Astrocyte (in vitro differentiated cells and primary cell): ENCODE data around the gene EMB. TPM values are rescaled to one million over a fixed set of nuclear protein-coding genes. Genes with fewer than 3 reads are reported as not detected.
"Not testable (repeated sequence)": the region's sequence is repeated elsewhere in the genome, so short reads cannot be mapped to it uniquely, and the experiment has no call there.

Experiments used
- DNase-seq: peaks from one replicate; pipeline ENCODE4 v3.0.0-alpha.2; 2010; ENCODE audit warnings: low read depth
- FAIRE-seq: peaks from 2 replicates; lab custom pipeline; 2011; peaks lifted over from hg19 to GRCh38; lab: Jason Lieb, UNC
- H2AFZ ChIP-seq: 2 replicates; pipeline ENCODE4 v1.6.0; 2012; ENCODE audit warnings: low read depth, low read length, inconsistent platforms
- H3K27ac ChIP-seq: 2 replicates; pipeline ENCODE4 v1.5.1; 2011; ENCODE audit warnings: low read depth, low read length, inconsistent platforms
- H3K27me3 ChIP-seq: 2 replicates; pipeline ENCODE4 v1.6.0; 2011; ENCODE audit warnings: low read length, inconsistent platforms; ENCODE audit not compliant: insufficient read depth
- H3K36me3 ChIP-seq: 2 replicates; pipeline ENCODE4 v1.5.1; 2011; ENCODE audit warnings: low read length, inconsistent platforms; ENCODE audit not compliant: insufficient read depth
- H3K4me1 ChIP-seq: 2 replicates; pipeline ENCODE4 v1.5.1; 2011; ENCODE audit warnings: low read length, inconsistent platforms; ENCODE audit not compliant: insufficient read depth
- H3K4me2 ChIP-seq: 2 replicates; pipeline ENCODE4 v1.6.0; 2012; ENCODE audit warnings: low read length, inconsistent platforms
- H3K4me3 ChIP-seq: 2 replicates; pipeline ENCODE4 v1.5.1; 2011; ENCODE audit warnings: low read depth, mild to moderate bottlenecking, low read length, inconsistent platforms; ENCODE audit not compliant: insufficient read depth
- H3K79me2 ChIP-seq: 2 replicates; pipeline ENCODE4 v1.6.0; 2012; ENCODE audit warnings: mild to moderate bottlenecking, low read length, inconsistent platforms; ENCODE audit not compliant: insufficient read depth
- H3K9ac ChIP-seq: 2 replicates; pipeline ENCODE4 v1.6.0; 2012; ENCODE audit warnings: mild to moderate bottlenecking, low read length, inconsistent platforms
- H3K9me3 ChIP-seq: 2 replicates; pipeline ENCODE4 v1.5.1; 2012; ENCODE audit warnings: low read depth, mild to moderate bottlenecking, low read length, inconsistent platforms; ENCODE audit not compliant: insufficient read depth
- H4K20me1 ChIP-seq: 2 replicates; pipeline ENCODE4 v1.6.0; 2012; ENCODE audit warnings: low read length, inconsistent platforms; ENCODE audit not compliant: insufficient read depth
- H3K27ac Mint-ChIP-seq: one replicate; pipeline ENCODE4 v1.8.0; 2021; ENCODE audit warnings: mild to moderate bottlenecking, mixed read lengths; ENCODE audit not compliant: unreplicated experiment
- H3K27me3 Mint-ChIP-seq: one replicate; pipeline ENCODE4 v1.8.0; 2021; ENCODE audit warnings: low read depth, mixed read lengths; ENCODE audit not compliant: unreplicated experiment
- H3K36me3 Mint-ChIP-seq: one replicate; pipeline ENCODE4 v1.8.0; 2021; ENCODE audit warnings: low read depth, mixed read lengths; ENCODE audit not compliant: unreplicated experiment
- H3K4me1 Mint-ChIP-seq: one replicate; pipeline ENCODE4 v1.8.0; 2021; ENCODE audit warnings: low read depth, mixed read lengths; ENCODE audit not compliant: unreplicated experiment
- H3K4me3 Mint-ChIP-seq: one replicate; pipeline ENCODE4 v1.8.0; 2021; ENCODE audit warnings: mild to moderate bottlenecking, moderate library complexity, mixed read lengths; ENCODE audit not compliant: unreplicated experiment
- H3K9me3 Mint-ChIP-seq: one replicate; pipeline ENCODE4 v1.8.0; 2021; ENCODE audit warnings: mild to moderate bottlenecking, mixed read lengths; ENCODE audit not compliant: unreplicated experiment
- CTCF ChIP-seq: IDR thresholded peaks from 2 replicates; pipeline ENCODE4 v1.5.1; 2011; ENCODE audit warnings: low read depth, mild to moderate bottlenecking, inconsistent platforms, low read length, moderate library complexity; ENCODE audit not compliant: insufficient read depth
- EZH2 ChIP-seq: IDR thresholded peaks from 2 replicates; pipeline ENCODE4 v1.6.1; 2012; ENCODE audit warnings: mild to moderate bottlenecking, low read length, inconsistent platforms; ENCODE audit not compliant: insufficient read depth
- total RNA-seq: library from RNA; stranded (reverse); gene quantifications from 2 replicates; pipeline ENCODE4 v1.2.1, GENCODE V29; 2021

Gene EMB
- total RNA-seq, 1 donor from 2014 or later, result 25.7 TPM

GRCh38 chr5:50401336-50401735 is 39.8 kb downstream of the EMB start:
- Mint-ChIP-seq H3K4me1 (no peaks in the 10 kb centered on the region), H3K36me3 (no peaks in the 10 kb centered on the region), H3K4me3 (no peak overlapping the region), H3K27ac (no peak overlapping the region), H3K27me3 (no peaks in the 10 kb centered on the region), H3K9me3 (no peaks in the 10 kb centered on the region)
- no peak overlapping the region for H3K4me3 ChIP-seq
- no peaks in the 10 kb centered on the region for H4K20me1 ChIP-seq
- no peaks in the 10 kb centered on the region for H3K79me2 ChIP-seq
- H3K4me2 ChIP-seq, result no peak overlapping the region
- no peak for DNase-seq
- H2AFZ ChIP-seq, result no peak overlapping the region
- H3K4me1 ChIP-seq, result no peaks in the 10 kb centered on the region
- no peak for FAIRE-seq
- no peak overlapping the region for H3K9ac ChIP-seq
- no peak overlapping the region for H3K27ac ChIP-seq
- no peaks in the 10 kb centered on the region for H3K36me3 ChIP-seq
- H3K27me3 ChIP-seq, result no peaks in the 10 kb centered on the region
- TF ChIP-seq EZH2 (no peak), CTCF (no peak)
- no peaks in the 10 kb centered on the region for H3K9me3 ChIP-seq

- H3K4me1 Mint-ChIP-seq, H3K4me3 ChIP-seq, H4K20me1 ChIP-seq, H3K9me3 Mint-ChIP-seq, H3K79me2 ChIP-seq, H3K27ac ChIP-seq, H3K4me3 Mint-ChIP-seq, H3K36me3 ChIP-seq, H3K36me3 Mint-ChIP-seq, H3K9me3 ChIP-seq, H3K27me3 ChIP-seq, H3K27ac Mint-ChIP-seq, H3K27me3 Mint-ChIP-seq, H3K9ac ChIP-seq, H3K4me1 ChIP-seq, H2AFZ ChIP-seq: not testable (repeated sequence)
- peak overlapping the region; percentile 36 for H3K4me2 ChIP-seq
- FAIRE-seq (peak; percentile 71), DNase-seq (peak; percentile 67)
Measured at GRCh38 chr5:50393925-50394609, 47.0 kb downstream of the EMB start.

GRCh38 chr5:50392289-50392688 is 48.8 kb downstream of the EMB start:
- FAIRE-seq, H2AFZ ChIP-seq, H3K9ac ChIP-seq, H3K27me3 ChIP-seq, H3K4me3 ChIP-seq, H3K9me3 ChIP-seq, H3K9me3 Mint-ChIP-seq, H3K4me3 Mint-ChIP-seq, H3K36me3 Mint-ChIP-seq, H3K36me3 ChIP-seq, H3K27me3 Mint-ChIP-seq, H3K27ac Mint-ChIP-seq, H3K27ac ChIP-seq, DNase-seq, H3K4me2 ChIP-seq, H3K4me1 ChIP-seq, H3K79me2 ChIP-seq, H3K4me1 Mint-ChIP-seq, H4K20me1 ChIP-seq: not testable (repeated sequence)

GRCh38 chr5:50384381-50384780 is 56.7 kb downstream of the EMB start:
- H3K27me3 ChIP-seq, H3K9me3 ChIP-seq, H3K9me3 Mint-ChIP-seq, H3K27me3 Mint-ChIP-seq, H3K36me3 ChIP-seq, FAIRE-seq, H3K4me1 Mint-ChIP-seq, H3K9ac ChIP-seq, H3K4me2 ChIP-seq, H4K20me1 ChIP-seq, H3K79me2 ChIP-seq, H3K4me3 ChIP-seq, H3K27ac ChIP-seq, H3K4me3 Mint-ChIP-seq, H3K27ac Mint-ChIP-seq, H3K36me3 Mint-ChIP-seq, H2AFZ ChIP-seq, H3K4me1 ChIP-seq, DNase-seq: not testable (repeated sequence)

- DNase-seq, H3K9me3 ChIP-seq, H3K36me3 Mint-ChIP-seq, H3K27me3 ChIP-seq, H3K79me2 ChIP-seq, H4K20me1 ChIP-seq, H3K27ac Mint-ChIP-seq, H2AFZ ChIP-seq, H3K36me3 ChIP-seq, H3K4me1 ChIP-seq, H3K9ac ChIP-seq, H3K4me3 ChIP-seq, H3K27ac ChIP-seq, H3K4me2 ChIP-seq, H3K9me3 Mint-ChIP-seq, FAIRE-seq, H3K27me3 Mint-ChIP-seq, H3K4me3 Mint-ChIP-seq, H3K4me1 Mint-ChIP-seq: not testable (repeated sequence)
Measured at GRCh38 chr5:50376696-50377095, 64.4 kb downstream of the EMB start.
